NCI-H2081 treated with DMSO at 0.1 percent for 48 hours (cell line): ENCODE data around the gene PEAK3.

Source experiments
- DNase-seq: peaks from one replicate; lab custom pipeline; 2025; lab: John Stamatoyannopoulos, UW

PEAK3 gene

GRCh38 chr19:2315818-2316353, 33.9 kb upstream of the PEAK3 start:
- DNase-seq: no peak

GRCh38 chr19:2315121-2315817, 33.3 kb upstream of the PEAK3 start:
- DNase-seq: no peak

DNA sequence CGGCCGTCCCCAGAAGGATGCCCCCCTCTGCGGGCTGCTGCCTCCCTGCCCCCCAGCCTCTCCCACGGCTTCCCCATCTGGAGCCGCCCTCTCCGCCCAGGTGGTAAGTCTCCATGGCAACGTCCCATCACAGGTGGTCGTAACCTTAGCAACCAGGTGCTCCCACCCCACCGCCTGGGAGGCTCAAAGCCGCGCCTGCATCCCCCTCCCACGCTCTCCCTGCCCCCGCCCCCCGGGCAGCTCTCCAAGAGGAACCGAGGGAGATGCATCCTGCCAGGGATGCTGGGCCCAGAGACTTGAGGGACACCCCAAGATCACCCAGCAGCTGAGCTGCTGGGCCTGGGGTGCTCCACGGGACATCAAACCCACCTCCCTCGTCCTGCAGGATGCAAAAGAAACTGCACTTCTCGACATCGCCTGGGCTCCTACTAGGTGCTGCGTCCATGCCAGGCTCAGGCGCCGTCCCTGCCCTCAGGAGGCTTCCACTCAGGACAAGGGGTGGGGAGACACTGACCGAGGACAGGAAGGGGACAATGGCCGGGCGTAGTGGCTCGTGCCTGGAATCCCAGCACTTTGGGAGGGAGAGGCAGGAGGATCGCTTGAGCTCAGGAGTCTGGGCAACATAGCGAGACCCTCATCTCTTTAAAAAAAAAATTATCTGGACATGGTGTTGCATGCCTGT, 31.0 kb upstream of the PEAK3 start:
- DNase-seq: no peak

DNA sequence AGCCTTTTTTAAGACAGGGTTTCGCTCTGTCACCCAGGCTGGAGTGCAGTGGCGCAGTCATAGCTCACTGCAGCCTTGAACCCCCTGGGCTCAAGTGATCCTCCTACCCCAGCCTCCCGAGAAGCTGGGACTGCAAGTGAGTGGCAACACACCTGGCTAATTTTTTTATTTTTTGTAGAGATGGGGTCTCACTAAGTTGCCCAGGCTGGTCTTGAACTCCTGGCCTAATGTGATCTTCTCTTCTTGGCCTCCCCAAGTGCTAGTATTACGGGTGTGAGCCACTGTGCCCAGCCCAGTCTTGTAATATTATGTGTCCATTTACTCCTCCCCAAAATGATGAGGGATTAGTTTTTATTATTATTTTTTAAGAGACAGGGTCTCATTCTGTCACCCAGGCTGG, 29.1 kb upstream of the PEAK3 start:
- DNase-seq: no peak

GRCh38 chr19:2309734-2310362, 27.9 kb upstream of the PEAK3 start:
- peak; percentile 15 for DNase-seq

DNA sequence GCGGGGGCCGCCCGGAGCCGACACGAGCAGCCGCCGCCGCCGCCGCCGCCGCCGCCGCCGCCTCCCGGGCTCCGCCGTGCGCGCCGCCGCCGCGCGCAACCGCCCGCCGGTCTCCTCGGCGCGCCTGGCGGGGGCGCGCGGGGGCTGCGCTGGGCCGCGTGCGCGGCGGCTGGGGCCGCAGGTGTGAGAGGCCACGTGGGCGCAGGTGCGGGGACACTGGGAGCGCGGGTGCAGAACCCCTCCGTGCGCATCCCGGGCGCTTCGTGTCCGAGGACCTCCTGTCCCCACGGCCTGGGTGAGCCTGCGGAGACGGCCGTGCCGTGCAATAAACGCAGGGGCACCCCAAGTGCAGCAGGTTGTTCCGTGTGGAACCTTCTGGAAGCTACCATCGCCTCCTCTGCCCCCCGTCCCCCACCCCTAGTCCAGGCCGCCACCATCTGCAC, 26.2 kb upstream of the PEAK3 start, which contains the start of gene LINGO3:
TSS of gene LINGO3 (minus strand) at position 41 of the 443 bp plus-strand sequence. CDS start 16,378 bp downstream, outside the sequence.
- DNase-seq: no peak

GRCh38 chr19:2307518-2308012, 25.6 kb upstream of the PEAK3 start:
- no peak for DNase-seq

DNA sequence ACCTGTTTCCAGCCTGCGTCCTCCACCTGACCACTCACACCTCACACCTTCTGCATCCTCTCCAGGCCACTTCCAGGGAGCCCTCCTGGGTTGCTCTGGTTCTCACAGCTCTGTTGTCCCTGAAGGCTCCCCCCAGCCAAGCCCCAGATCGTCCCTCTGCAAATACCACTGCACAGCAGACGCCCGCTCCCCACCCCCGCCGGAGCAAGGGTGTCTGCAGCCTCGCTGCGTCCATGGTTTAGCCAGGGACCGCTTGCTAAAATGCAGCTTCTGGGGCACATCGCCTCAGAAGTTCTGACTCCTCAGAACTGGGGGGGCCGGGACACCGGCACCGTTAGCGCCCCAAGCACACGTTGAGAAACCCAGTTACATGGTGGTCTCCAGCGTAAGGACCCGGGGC, 25.0 kb upstream of the PEAK3 start:
- DNase-seq: no peak

DNA sequence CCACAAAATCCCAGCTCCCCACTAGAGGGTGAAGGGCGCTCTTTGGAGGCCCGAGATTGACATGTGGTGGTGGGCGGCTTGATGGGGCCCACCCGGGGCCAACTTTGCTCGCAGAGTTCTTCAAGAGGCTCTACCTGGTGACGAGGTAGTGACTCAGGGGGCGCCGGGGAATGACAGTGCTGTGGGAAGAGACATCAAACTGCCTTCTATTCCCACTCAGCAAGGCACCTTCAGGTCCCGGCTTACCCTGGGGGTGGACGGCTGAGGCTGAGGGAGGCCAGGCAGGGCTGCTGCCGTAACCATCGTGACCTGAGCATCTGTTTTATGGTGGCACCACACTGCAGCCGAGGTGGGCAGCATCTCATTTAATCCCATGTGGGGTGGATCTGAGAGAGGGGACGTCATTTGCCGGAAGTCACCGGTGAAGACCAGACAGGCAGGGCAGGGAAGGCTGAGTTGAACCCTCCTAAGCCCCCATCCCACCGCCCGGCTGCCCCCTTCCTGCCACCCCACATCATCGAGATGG, 24.4 kb upstream of the PEAK3 start:
- DNase-seq: no peak

- no peak for DNase-seq
Observed at GRCh38 chr19:2305452-2306280, 23.7 kb upstream of the PEAK3 start.

DNA sequence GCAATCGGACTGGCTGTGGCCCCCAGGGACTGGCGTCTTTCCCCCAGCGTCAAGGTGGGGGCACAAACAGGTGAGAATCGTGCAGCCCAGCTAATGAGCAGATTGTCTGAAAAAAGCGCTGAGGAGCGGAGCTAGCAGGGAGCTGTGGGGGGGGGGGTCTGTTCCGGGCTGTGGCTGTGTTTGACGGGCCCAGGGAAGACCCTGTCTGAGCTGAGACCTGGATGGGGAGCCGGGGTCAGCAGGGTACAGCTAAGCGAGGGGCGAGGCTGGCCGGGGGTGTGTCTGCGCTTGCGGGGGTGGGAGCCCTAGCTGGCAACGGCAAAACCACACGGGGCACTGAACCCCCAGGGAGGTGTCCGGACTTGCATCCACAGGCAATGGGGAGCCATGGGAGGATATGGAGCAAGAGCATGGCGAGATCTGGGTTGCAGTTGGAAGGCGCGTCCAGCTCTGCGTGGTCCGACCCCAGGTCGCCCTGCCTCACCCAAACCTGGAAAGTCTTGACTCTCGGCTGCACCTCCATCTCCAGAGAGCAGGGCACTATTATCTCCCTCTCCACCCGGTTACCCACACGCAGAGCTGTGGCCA, 21.3 kb upstream of the PEAK3 start:
- DNase-seq: no peak

- no peak for DNase-seq
Observed at GRCh38 chr19:2302319-2303210, 20.6 kb upstream of the PEAK3 start.

GRCh38 chr19:2300533-2300932, 18.6 kb upstream of the PEAK3 start:
- no peak for DNase-seq

- DNase-seq: no peak
Observed at GRCh38 chr19:2296141-2296540, 14.2 kb upstream of the PEAK3 start.

GRCh38 chr19:2294687-2295335, 12.8 kb upstream of the PEAK3 start:
- no peak for DNase-seq

- no peak for DNase-seq
Observed at GRCh38 chr19:2291185-2291751, 9.3 kb upstream of the PEAK3 start.

DNA sequence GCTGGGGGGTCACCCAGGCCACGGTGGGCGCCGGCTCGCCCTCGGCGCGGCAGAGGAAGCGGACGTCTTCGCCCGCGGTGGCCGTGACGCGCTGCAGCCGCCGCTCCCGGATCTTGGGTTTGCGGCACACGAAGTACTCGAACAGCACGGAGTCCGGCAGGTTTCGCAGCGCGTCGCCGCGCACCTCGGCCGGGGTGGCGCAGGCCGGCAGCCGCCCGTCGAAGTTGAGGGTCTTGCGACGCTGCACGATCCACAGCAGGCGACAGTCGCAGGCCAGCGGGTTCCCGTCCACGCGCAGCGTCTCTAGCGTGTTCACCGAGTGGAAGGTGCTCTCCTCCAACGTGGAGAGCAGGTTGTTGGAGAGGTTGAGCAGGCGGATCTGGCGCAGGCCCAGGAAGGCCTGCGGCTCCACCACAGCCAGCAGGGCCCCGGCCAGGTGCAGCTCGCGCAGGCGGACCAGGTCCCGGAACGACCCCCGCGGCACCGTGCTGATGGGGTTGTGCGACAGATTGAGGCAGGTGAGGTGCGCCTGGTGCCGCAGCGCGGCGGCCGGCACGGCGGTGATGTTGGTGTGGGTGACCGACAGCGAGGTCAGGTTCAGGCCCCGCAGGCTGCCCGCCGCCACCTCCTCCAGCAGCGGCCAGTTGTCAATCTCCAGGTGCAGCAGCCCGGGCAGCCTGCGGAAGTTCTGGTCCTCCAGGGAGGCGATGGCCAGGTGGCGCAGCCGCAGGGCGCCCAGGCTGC, 8.6 kb upstream of the PEAK3 start:
- no peak for DNase-seq

DNA sequence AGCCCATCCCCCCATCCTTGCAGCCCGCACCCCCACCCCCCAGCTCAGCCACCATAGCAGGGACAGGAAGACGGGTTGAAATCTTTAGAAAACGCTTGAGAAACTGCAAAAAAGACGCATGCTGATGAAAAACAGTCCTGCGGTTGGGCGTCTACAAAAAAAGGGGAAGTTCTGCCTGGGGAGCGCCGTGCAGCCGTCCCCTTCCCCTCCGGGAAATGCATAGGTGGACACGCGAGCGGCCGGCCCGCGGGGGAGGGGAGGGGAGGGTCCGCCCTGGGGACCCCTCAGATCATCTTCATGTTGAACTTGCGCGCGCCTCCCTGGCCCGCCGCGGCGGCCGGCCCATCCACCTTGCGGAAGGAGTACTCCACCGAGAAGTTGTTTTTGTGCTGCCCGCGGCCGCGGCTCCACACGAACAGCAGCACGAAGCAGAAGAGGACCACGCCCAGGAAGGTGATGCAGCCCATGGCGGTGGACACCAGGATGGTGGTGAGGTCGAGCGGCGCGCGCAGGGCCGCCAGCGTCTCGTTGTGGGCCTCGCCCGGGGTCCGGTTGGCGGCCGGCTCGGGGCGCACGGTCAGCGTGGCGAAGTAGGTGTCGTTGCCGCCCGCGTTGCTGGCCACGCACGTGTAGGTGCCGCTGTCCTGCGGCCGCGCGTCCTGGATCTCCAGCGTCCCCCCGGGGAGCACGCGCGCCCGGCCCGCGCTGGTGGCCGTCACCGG, 7.9 kb upstream of the PEAK3 start:
- no peak for DNase-seq
